SU-DHL-6 (cell line): Measurements from ENCODE around the gene IGSF5.

Experiments used
- H2AFZ ChIP-seq: fragments of 200-600 bp; sonication (generic); 2 replicates; pipeline ENCODE4 v1.6.1; 2014; ENCODE audit warnings: low read depth, mild to moderate bottlenecking, moderate library complexity, mixed read lengths, antibody characterized with exemption, low read length; ENCODE audit not compliant: severe bottlenecking
- H3F3A ChIP-seq: fragments of 200-600 bp; shearing (Covaris generic); 2 replicates; pipeline ENCODE4 v1.6.0; 2016; ENCODE audit warnings: antibody characterized with exemption, mild to moderate bottlenecking; ENCODE audit not compliant: insufficient read depth
- H3K27ac ChIP-seq: fragments of 200-600 bp; sonication (generic); 2 replicates; pipeline ENCODE4 v1.5.1; 2016; ENCODE audit warnings: low read depth, mild to moderate bottlenecking, low read length, moderate library complexity, mixed read lengths
- H3K27me3 ChIP-seq: fragments of 200-600 bp; sonication (generic), shearing (Covaris generic); 2 replicates; pipeline ENCODE4 v1.6.0; 2014; ENCODE audit warnings: mild to moderate bottlenecking, low read length
- H3K36me3 ChIP-seq: fragments of 200-600 bp; sonication (generic); 2 replicates; pipeline ENCODE4 v1.6.1; 2014; ENCODE audit warnings: mild to moderate bottlenecking, low read length, mixed read lengths
- H3K4me2 ChIP-seq: fragments of 300-600, 200-600 bp; shearing (Covaris generic), sonication (generic); 2 replicates; pipeline ENCODE4 v1.6.0; 2014; ENCODE audit warnings: low read length, low read depth, mild to moderate bottlenecking; ENCODE audit not compliant: poor library complexity, severe bottlenecking
- H3K4me3 ChIP-seq: fragments of 200-600 bp; sonication (generic); 2 replicates; pipeline ENCODE4 v1.5.1; 2014; ENCODE audit warnings: antibody characterized with exemption, low read length, mild to moderate bottlenecking, mixed read lengths; ENCODE audit not compliant: insufficient read depth, poor library complexity, severe bottlenecking
- H3K79me2 ChIP-seq: fragments of 200-600 bp; sonication (generic); 2 replicates; pipeline ENCODE4 v1.6.1; 2014; ENCODE audit warnings: mild to moderate bottlenecking, low read length, moderate library complexity; ENCODE audit not compliant: insufficient read depth
- H3K9ac ChIP-seq: fragments of 200-600 bp; sonication (generic); 2 replicates; pipeline ENCODE4 v1.7.0; 2014; ENCODE audit warnings: mild to moderate bottlenecking, low read length
- H3K9me2 ChIP-seq: fragments of 200-600 bp; sonication (generic); replicated peaks from 2 replicates; pipeline ENCODE4 v1.6.1; 2014; ENCODE audit warnings: low read length; ENCODE audit not compliant: insufficient read depth
- H3K9me3 ChIP-seq: fragments of 200-600 bp; sonication (generic); 2 replicates; pipeline ENCODE4 v1.6.1; 2014; ENCODE audit warnings: low read length, mixed read lengths; ENCODE audit not compliant: insufficient read depth
- H4K20me1 ChIP-seq: fragments of 200-600 bp; sonication (generic); 2 replicates; pipeline ENCODE4 v1.6.1; 2014; ENCODE audit warnings: low read depth, mild to moderate bottlenecking, antibody characterized with exemption, low read length, moderate library complexity, mixed read lengths
- CTCF ChIP-seq: fragments of 200-600 bp; sonication (generic); IDR thresholded peaks from one replicate; pipeline ENCODE4 v1.5.1; 2017; ENCODE audit warnings: antibody characterized with exemption, mild to moderate bottlenecking, low read length, moderate library complexity; ENCODE audit not compliant: insufficient read depth, poor library complexity, severe bottlenecking
- EZH2phosphoT487 ChIP-seq: fragments of 200-600 bp; sonication (generic), shearing (Covaris generic); conservative IDR thresholded peaks from 2 replicates; pipeline ENCODE4 v1.6.1; 2018; ENCODE audit warnings: mild to moderate bottlenecking, antibody characterized with exemption, low read length, moderate library complexity, mixed read lengths

Gene IGSF5

GRCh38 chr21:39800311-39800710, 55.3 kb downstream of the IGSF5 start:
- Histone ChIP-seq H3K4me2 (no peak overlapping the region), H3K36me3 (no peaks in the 10 kb centered on the region), H3K9me3 (no peaks in the 10 kb centered on the region)

GRCh38 chr21:39802217-39802616, 57.2 kb downstream of the IGSF5 start:
- Histone ChIP-seq H3K4me3 (no peak overlapping the region), H3K9me2 (no peaks in the 10 kb centered on the region), H3K9me3 (no peaks in the 10 kb centered on the region)

More at GRCh38 chr21:39800311-39800710, 55.3 kb downstream of the IGSF5 start:
- Histone ChIP-seq H3F3A (no peaks in the 10 kb centered on the region), H3K4me3 (no peak overlapping the region), H3K79me2 (no peaks in the 10 kb centered on the region), H3K27me3 (no peaks in the 10 kb centered on the region), H2AFZ (no peak overlapping the region), H3K9me2 (no peaks in the 10 kb centered on the region), H3K9ac (no peak overlapping the region), H3K27ac (no peak overlapping the region), H4K20me1 (no peaks in the 10 kb centered on the region)
- TF ChIP-seq EZH2phosphoT487 (no peak), CTCF (no peak)

GRCh38 chr21:39803393-39803792, 58.4 kb downstream of the IGSF5 start:
- TF ChIP-seq EZH2phosphoT487: no peak
- TF ChIP-seq CTCF: no peak
- H3K4me3 ChIP-seq: no peak overlapping the region
- H4K20me1 ChIP-seq: no peaks in the 10 kb centered on the region
- no peaks in the 10 kb centered on the region for H3K27me3 ChIP-seq
- H2AFZ ChIP-seq: no peak overlapping the region
- no peaks in the 10 kb centered on the region for H3K9me2 ChIP-seq
- H3K27ac ChIP-seq: no peak overlapping the region
- no peaks in the 10 kb centered on the region for H3K79me2 ChIP-seq
- no peak overlapping the region for H3K9ac ChIP-seq
- H3K4me2 ChIP-seq: no peak overlapping the region
- H3K9me3 ChIP-seq: no peaks in the 10 kb centered on the region
- H3F3A ChIP-seq: no peaks in the 10 kb centered on the region
- H3K36me3 ChIP-seq: no peaks in the 10 kb centered on the region

More at GRCh38 chr21:39802217-39802616, 57.2 kb downstream of the IGSF5 start:
- Histone ChIP-seq H4K20me1 (no peaks in the 10 kb centered on the region), H3K9ac (no peak overlapping the region), H3K27ac (no peak overlapping the region), H3K27me3 (no peaks in the 10 kb centered on the region), H3K4me2 (no peak overlapping the region), H3K36me3 (no peaks in the 10 kb centered on the region), H3K79me2 (no peaks in the 10 kb centered on the region), H3F3A (no peaks in the 10 kb centered on the region), H2AFZ (no peak overlapping the region)
- TF ChIP-seq EZH2phosphoT487: no peak
- no peak for TF ChIP-seq CTCF
